ENCODE data around the gene MACROD2.

DNA sequence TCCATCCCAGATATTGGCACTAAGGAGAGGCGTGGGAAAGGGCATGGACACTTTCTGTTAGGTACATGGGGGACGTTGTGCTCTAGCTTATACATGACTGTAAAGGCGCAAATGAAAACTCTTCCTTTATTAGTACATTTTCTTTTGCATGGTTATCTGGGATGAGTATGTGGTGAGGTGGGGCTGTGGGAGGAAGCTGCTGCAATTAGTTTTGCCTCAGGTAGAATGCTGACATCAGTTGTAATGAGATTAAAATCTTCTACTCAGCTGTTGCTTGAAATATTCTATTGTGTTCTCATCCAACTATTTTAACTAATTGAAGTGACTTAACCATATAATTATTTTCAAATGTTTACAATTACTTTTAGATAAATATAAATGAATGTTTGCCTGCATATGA, 560.4 kb downstream of the MACROD2 start:
- TF ChIP-seq SIN3A (IDR thresholded peaks at IDR 0.05; ENCODE audit: borderline replicate concordance, insufficient read depth, low read length) (no peak), FOXP2 (optimal IDR thresholded peaks at IDR 0.05; ENCODE audit: borderline replicate concordance, extremely low read depth, extremely low read length, insufficient read depth) (no peak), POLR2AphosphoS5 (IDR thresholded peaks at IDR 0.05; ENCODE audit: low read depth, low read length) (no peak), REST (IDR thresholded peaks at IDR 0.05; ENCODE audit: insufficient read depth in 1 of 2, low read depth in 2 of 2, low read length in 2 of 2) (no peak), TAF1 (IDR thresholded peaks at IDR 0.05; ENCODE audit: borderline replicate concordance, insufficient read depth, low read length) (no peak)
